GM13977 (cell line): ENCODE data around the gene SELENBP1.
A peak's percentile ranks its signal among the peaks of the same experiment; 100 is the strongest.

Experiments used
- DNase-seq: peaks from one replicate; pipeline ENCODE4 v3.0.0; 2012; ENCODE audit warnings: low spot score
- in situ Hi-C: fragments of 300-500 bp; cut with MboI; formaldehyde crosslinking; loops from one replicate; pipeline ENCODE4 v1.12.0; 2022; ENCODE audit warnings: low sequenced_read_pairs, low pct_unique_long_range_greater_than_20kb, mixed read lengths, inconsistent platforms; ENCODE audit not compliant: unreplicated experiment
- TF ChIP-seq, protein P1 (sequence below): IDR thresholded peaks from 2 replicates; pipeline ENCODE4 v1.5.1; 2012; ENCODE audit warnings: mild to moderate bottlenecking, control low read depth; ENCODE audit not compliant: insufficient read depth; ENCODE audit errors: extremely low read depth, missing control alignments

The SELENBP1 gene

DNA sequence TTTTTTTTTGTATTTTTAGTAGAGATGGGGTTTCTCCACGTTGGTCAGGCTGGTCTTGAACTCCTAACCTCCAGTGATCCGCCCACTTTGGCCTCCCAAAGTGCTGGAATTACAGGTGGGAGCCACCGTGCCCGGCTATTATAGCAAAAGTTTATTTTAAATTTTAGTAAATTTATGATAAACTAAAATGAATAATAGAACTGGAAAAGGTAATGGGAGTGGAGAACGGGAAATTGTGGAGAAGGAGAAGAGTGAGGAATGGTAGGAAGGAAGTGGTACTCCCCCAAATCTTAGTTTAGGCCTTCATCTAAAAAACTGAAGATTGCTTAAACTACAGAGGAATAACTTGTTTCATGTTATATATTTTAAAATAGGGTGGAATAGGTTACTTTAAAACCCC lies 37.7 kb downstream of the SELENBP1 start:
- no peak for DNase-seq
- in situ Hi-C loops, result no loop called here
- TF ChIP-seq, protein P1, sequence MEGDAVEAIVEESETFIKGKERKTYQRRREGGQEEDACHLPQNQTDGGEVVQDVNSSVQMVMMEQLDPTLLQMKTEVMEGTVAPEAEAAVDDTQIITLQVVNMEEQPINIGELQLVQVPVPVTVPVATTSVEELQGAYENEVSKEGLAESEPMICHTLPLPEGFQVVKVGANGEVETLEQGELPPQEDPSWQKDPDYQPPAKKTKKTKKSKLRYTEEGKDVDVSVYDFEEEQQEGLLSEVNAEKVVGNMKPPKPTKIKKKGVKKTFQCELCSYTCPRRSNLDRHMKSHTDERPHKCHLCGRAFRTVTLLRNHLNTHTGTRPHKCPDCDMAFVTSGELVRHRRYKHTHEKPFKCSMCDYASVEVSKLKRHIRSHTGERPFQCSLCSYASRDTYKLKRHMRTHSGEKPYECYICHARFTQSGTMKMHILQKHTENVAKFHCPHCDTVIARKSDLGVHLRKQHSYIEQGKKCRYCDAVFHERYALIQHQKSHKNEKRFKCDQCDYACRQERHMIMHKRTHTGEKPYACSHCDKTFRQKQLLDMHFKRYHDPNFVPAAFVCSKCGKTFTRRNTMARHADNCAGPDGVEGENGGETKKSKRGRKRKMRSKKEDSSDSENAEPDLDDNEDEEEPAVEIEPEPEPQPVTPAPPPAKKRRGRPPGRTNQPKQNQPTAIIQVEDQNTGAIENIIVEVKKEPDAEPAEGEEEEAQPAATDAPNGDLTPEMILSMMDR, result no peak

DNA sequence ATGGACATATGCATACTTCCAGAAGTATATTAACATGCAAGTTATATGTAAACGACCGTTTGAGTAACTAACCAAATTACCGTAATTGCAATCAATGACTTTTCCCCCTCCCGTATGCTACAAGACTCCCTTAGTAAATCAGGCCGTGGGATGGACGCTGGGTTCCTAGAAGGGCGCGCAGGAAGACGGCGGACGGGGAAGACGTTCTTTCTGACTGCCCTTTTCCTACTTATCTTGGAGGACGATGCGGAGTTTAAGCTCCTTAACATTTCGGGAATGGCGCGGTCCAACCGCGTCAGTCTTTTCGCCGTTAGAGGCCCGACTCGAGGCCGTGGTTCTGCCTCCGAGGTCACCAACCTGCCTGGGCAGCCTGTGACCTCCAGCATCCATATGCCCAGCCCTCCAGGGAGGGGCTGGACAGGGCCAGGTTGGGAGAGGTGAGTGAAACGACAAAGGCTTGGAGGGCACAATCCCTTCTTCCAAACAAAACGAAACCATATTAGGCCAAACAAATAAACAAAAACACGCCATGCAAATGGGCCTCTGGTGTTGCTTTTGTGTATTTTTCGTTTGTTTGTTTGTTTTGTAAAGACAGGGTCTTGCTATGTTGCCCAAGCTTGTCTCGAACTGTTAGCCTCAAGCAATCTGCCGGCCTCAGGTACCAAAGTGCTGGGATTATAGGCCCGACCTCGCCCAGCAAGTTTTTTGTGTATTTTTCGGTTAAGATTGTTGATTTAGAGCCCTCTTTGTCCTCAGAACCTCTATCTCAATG lies 44.4 kb downstream of the SELENBP1 start:
- in situ Hi-C loops, result no loop called here
- TF ChIP-seq, protein P1, result no peak
- no peak for DNase-seq

DNA sequence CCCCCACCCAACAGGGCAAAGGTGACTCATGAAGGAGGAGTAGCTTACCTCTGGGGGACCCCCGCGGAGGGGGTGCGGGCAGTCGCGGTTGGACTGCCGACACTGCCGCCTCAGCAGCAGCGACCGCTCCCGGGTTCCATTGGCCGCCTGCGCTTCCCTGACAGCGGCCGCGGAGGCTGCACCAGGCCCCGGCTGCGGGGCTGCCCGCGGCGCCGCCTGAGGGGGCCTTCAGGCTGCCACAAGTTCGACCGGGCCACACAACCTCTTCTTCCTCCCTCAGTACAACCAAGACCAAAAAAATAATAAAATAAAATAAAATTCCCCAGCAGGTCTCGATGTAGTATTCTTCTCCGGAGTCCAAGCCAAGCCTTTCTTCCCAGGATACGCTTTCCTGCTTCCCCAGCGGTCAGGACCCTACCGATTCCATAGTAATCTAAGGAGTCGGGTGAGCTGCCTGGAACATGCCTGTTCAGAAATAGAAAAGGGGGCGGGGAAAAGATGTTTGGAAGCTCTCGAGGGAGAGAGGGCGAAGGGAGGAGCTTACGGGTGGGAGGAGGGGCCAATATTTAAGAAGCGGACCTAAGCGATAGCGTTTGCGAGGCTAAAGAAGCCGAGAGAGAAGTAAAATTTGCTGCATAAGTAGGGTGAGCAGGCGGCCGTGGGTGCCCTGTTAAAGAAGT lies 45.1 kb downstream of the SELENBP1 start, which contains the start of gene PI4KB:
Gene PI4KB (minus strand): TSS at position 194 of the 680 bp plus-strand sequence. CDS start 10,935 bp downstream, outside the sequence.
- in situ Hi-C loops, result no loop called here
- peak; percentile 97 for DNase-seq
- TF ChIP-seq, protein P1, result no peak

DNA sequence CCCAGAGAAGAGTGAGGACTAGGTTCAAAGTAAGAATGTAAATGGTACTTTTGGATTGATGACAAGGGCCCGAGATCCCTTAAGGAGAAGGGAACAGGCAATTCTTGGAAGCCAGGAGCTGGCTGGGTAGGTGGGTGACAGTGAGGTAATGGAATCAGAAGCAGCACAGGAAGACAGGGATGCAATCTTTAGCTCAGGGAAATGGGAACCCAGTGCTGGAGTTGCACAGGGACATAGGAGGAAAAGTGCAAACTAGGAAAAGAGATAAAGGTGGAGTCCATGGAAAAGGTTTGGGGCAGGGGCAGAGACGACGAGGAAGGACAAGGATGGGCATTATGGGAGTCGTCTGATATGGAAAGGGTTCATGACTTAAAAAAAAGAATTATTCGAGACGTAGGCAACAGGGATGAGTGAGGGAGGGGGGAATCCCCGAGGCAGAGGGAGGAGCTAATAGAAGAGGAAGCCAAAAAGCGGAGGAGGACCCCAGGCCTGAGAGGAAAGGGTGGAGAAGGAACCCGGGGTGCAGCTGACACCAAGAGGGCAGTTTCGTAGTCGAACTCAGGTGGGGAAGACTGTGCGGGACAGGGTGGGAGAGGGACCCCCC lies 45.8 kb downstream of the SELENBP1 start:
- peak; percentile 89 for DNase-seq
- in situ Hi-C loops, result no loop called here
- TF ChIP-seq, protein P1, result no peak

DNA sequence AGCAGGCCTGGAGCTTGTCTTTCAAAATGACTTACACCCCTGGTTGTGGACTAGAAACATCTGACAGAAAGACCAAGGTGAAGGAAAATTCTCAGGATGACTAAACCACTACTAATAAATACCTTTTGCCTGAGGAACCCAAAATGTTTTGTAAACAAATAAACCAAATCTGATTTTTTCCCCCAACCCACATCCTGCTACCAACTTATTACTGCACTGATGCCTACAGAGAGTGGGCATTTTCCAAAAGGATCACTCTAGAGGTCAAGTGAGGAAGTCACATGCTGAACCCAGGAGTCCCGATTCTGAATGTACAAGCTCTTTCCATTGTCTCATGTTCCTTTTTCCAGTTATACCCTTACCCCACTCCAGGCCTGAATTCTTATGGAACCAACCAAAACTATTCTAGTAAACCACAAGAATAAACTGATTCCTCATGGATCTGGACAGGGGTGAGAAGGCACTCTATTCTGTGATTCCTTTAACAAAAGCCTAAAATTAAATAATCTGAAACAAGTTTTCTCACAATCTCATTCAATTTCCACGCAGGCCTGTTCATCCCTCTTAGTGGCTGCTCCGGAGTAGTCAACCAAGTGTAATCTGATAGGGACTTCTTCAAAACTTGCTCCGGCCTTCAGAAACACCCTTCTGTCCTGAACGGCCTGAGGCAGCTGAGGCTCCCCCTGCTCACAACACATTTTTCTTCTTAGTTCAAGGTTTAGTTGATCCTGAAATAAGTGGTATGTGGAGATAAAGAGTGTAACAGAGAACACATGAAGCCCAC lies 46.7 kb downstream of the SELENBP1 start:
- no peak for DNase-seq
- TF ChIP-seq, protein P1, result no peak
- in situ Hi-C loops, result no loop called here

DNA sequence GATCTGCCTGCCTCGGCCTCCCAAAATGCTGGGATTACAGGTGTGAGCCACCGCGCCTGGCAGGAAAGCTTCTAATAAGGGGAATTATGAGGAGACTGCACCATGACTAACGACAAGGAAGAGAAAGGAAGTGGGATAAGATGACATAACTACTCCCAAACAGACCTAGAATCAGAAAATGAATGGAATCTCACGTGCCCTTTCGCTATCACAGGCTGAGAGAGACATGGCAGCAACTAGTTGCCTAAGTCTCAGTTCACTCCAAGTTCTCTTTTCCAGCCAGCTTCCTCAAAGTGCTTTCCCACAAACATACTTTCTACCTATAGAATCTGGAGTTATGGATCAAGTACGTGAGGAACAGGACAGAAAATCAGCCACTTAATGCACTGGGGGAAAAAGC lies 47.3 kb downstream of the SELENBP1 start:
- no peak for DNase-seq
- in situ Hi-C loops, result no loop called here
- TF ChIP-seq, protein P1, result no peak
